HCT116 (cell line): Measurements from ENCODE around the gene CA14. TPM values are rescaled to one million over a fixed set of nuclear protein-coding genes. Genes with fewer than 3 reads are reported as not detected.
"Not testable (repeated sequence)": the region's sequence is repeated elsewhere in the genome, so short reads cannot be mapped to it uniquely, and the experiment has no call there.

ENCODE experiments used
- ATAC-seq: fragments of 200-7000 bp; cut with Tn5 transposase; 2 replicates; pipeline ENCODE4 v1.9.1; 2020; ENCODE audit warnings: mild to moderate bottlenecking, moderate library complexity
- Bru-seq: library from RNA; stranded (reverse); fragments of 400-500 nt; gene quantifications from one replicate; lab custom pipeline; 2021; lab: Mats Ljungman, UMichigan
- BruChase-seq, 2 experiments: library from RNA; stranded (reverse); fragments of 400-500 nt; gene quantifications; one replicate each; lab custom pipeline; 2021; lab: Mats Ljungman, UMichigan
- BruUV-seq: library from RNA; stranded (reverse); fragments of 400-500 nt; replicated peaks from 2 replicates; lab custom pipeline; 2021; lab: Mats Ljungman, UMichigan
- CTCF ChIA-PET: fragments of 300-600 bp; sonication (Branson Sonifier 250); formaldehyde crosslinking; loops from one replicate; lab custom pipeline; 2021; ENCODE audit warnings: antibody characterized with exemption; lab: Charles Lee
- POLR2A ChIA-PET: fragments of 300-600, 350-600 bp; sonication (Branson Sonifier 250); formaldehyde crosslinking; loops from one replicate; lab custom pipeline; 2021; ENCODE audit warnings: antibody characterized with exemption; lab: Charles Lee
- RAD21 ChIA-PET, 2 experiments: fragments of 300-600 bp; sonication (Branson Sonifier 250); formaldehyde crosslinking; loops; one replicate each; lab custom pipeline; 2023; ENCODE audit warnings: low total read pairs in 2 of 2; ENCODE audit not compliant: uncharacterized antibody in 2 of 2, unreplicated experiment in 2 of 2, low non-redundant PET in 1 of 2; lab: Charles Lee
- DNase-seq: peaks from one replicate; pipeline ENCODE4 v3.0.0-alpha.2; 2010; ENCODE audit warnings: low read depth, low spot score
- H2AFZ ChIP-seq: fragments of 200-600 bp; shearing (Covaris generic), sonication (generic); 2 replicates; pipeline ENCODE4 v1.6.1; 2017; ENCODE audit warnings: low read depth, mixed run types, mixed read lengths, antibody characterized with exemption, low read length; ENCODE audit not compliant: poor library complexity, severe bottlenecking
- H3K27ac ChIP-seq: 2 replicates; pipeline ENCODE4 v1.5.1; 2012; ENCODE audit warnings: low read depth, low read length
- H3K27me3 ChIP-seq: fragments of 200-600 bp; sonication (generic); 2 replicates; pipeline ENCODE4 v1.6.1; 2016; ENCODE audit warnings: mixed run types, low read length, mixed read lengths; ENCODE audit not compliant: insufficient read depth
- H3K36me3 ChIP-seq, 2 experiments: fragments of 200-500 bp in 1 of 2; fragments of 200-600 bp in 1 of 2; sonication (Bioruptor generic) in 1 of 2; sonication (generic) in 1 of 2; 2 replicates each; pipeline versions ENCODE4 v1.5.1 to v1.6.1; 2014 to 2016; ENCODE audit warnings: low read length in 2 of 2, inconsistent platforms in 1 of 2, mixed read lengths in 1 of 2, mixed run types in 1 of 2; ENCODE audit not compliant: insufficient read depth in 2 of 2, control insufficient read depth in 1 of 2
- H3K4me1 ChIP-seq, 2 experiments: fragments of 200-600 bp in 1 of 2; sonication (generic) in 1 of 2; 2 replicates each; pipeline versions ENCODE4 v1.5.1 to v1.6.1; 2012 to 2017; ENCODE audit warnings: low read length in 2 of 2, inconsistent platforms in 1 of 2, mild to moderate bottlenecking in 1 of 2, mixed read lengths in 1 of 2, mixed run types in 1 of 2, moderate library complexity in 1 of 2; ENCODE audit not compliant: insufficient read depth in 2 of 2, control insufficient read depth in 1 of 2
- H3K4me2 ChIP-seq: fragments of 200-600 bp; sonication (generic); 2 replicates; pipeline ENCODE4 v1.6.1; 2017; ENCODE audit warnings: mixed run types, low read length, mixed read lengths
- H3K4me3 ChIP-seq, 2 experiments: fragments of 200-600 bp in 1 of 2; sonication (generic) in 1 of 2; replicated peaks in 1 of 2; 2 replicates each; pipeline ENCODE4 v1.5.1; 2011 to 2016; ENCODE audit warnings: low read length in 2 of 2, control low read depth in 1 of 2, low read depth in 1 of 2, mild to moderate bottlenecking in 1 of 2, mixed read lengths in 1 of 2, mixed run types in 1 of 2
- H3K79me2 ChIP-seq: fragments of 200-600 bp; sonication (generic); 2 replicates; pipeline ENCODE4 v1.6.1; 2017; ENCODE audit warnings: mild to moderate bottlenecking, mixed run types, low read length, moderate library complexity, mixed read lengths; ENCODE audit not compliant: insufficient read depth
- H3K9ac ChIP-seq: fragments of 200-600 bp; sonication (generic); 2 replicates; pipeline ENCODE4 v1.6.1; 2016; ENCODE audit warnings: low read length, mixed read lengths
- H3K9me2 ChIP-seq: fragments of 200-600 bp; sonication (generic), shearing (Covaris generic); 2 replicates; pipeline ENCODE4 v1.6.1; 2017; ENCODE audit warnings: mixed run types, mild to moderate bottlenecking, moderate library complexity; ENCODE audit not compliant: insufficient read depth
- H3K9me3 ChIP-seq, 2 experiments: fragments of 200-500 bp in 1 of 2; fragments of 200-600 bp in 1 of 2; sonication (Bioruptor generic) in 1 of 2; sonication (generic) in 1 of 2; 2 replicates each; pipeline ENCODE4 v1.6.1; 2014 to 2017; ENCODE audit warnings: low read length in 2 of 2, mixed read lengths in 2 of 2, inconsistent platforms in 1 of 2, low read depth in 1 of 2, mild to moderate bottlenecking in 1 of 2, mixed run types in 1 of 2, moderate library complexity in 1 of 2; ENCODE audit not compliant: control insufficient read depth in 1 of 2, insufficient read depth in 1 of 2
- H4K20me1 ChIP-seq: fragments of 200-600 bp; sonication (generic), shearing (Covaris generic); 2 replicates; pipeline ENCODE4 v1.6.1; 2017; ENCODE audit warnings: mixed run types, mild to moderate bottlenecking, moderate library complexity; ENCODE audit not compliant: insufficient read depth
- CBX3 ChIP-seq: IDR thresholded peaks from 2 replicates; pipeline ENCODE4 v1.6.1; 2012; ENCODE audit warnings: low read depth
- CEBPB ChIP-seq: IDR thresholded peaks from 2 replicates; pipeline ENCODE4 v1.6.1; 2012; ENCODE audit warnings: low read depth
- EZH2 ChIP-seq: fragments of 200-600 bp; sonication (generic); IDR thresholded peaks from 2 replicates; pipeline ENCODE4 v1.6.1; 2017; ENCODE audit warnings: antibody characterized with exemption, mixed run types
- EZH2phosphoT487 ChIP-seq: fragments of 200-600 bp; IDR thresholded peaks from 2 replicates; pipeline ENCODE4 v1.6.1; 2018; ENCODE audit warnings: antibody characterized with exemption, borderline replicate concordance
- POLR2AphosphoS5 ChIP-seq: IDR thresholded peaks from 2 replicates; pipeline ENCODE4 v1.6.1; 2011; ENCODE audit warnings: mild to moderate bottlenecking, low read depth, low read length, moderate library complexity
- RAD21 ChIP-seq: IDR thresholded peaks from 2 replicates; pipeline ENCODE4 v1.6.1; 2012; ENCODE audit warnings: low read depth, mild to moderate bottlenecking
- SIN3A ChIP-seq: IDR thresholded peaks from 2 replicates; pipeline ENCODE4 v1.6.1; 2012; ENCODE audit warnings: low read depth
- SRF ChIP-seq: IDR thresholded peaks from 2 replicates; pipeline ENCODE4 v1.6.1; 2012; ENCODE audit warnings: low read depth
- intact Hi-C: fragments of 100-400 bp; cut with micrococcal nuclease; formaldehyde crosslinking; loops from 2 replicates; pipeline ENCODE4 v1.10.0; 2022
- long read RNA-seq: library from polyadenylated mRNA; unstranded; transcript quantifications from one replicate; pipeline ENCODE4 v2.0.0, GENCODE V29; 2021; ENCODE audit not compliant: unreplicated experiment
- polyA plus RNA-seq: library from polyadenylated mRNA; unstranded; fragments of >200 nt; gene quantifications from 2 replicates; pipeline ENCODE4 v1.2.1, GENCODE V29; 2012; ENCODE audit warnings: missing spikeins
- total RNA-seq: library from RNA; stranded (reverse); gene quantifications from one replicate; pipeline ENCODE4 v1.2.1, GENCODE V29; 2021; ENCODE audit not compliant: unreplicated experiment
- TF ChIP-seq, protein P1 (sequence below): IDR thresholded peaks from 2 replicates; pipeline ENCODE4 v1.6.1; 2012; ENCODE audit warnings: low read depth
- TF ChIP-seq, protein P2 (sequence below): IDR thresholded peaks from 2 replicates; pipeline ENCODE4 v1.6.1; 2012
- TF ChIP-seq, protein P3 (sequence below), 3 experiments: fragments of 200-600 bp in 1 of 3; sonication (generic) in 1 of 3; IDR thresholded peaks in 2 of 3; conservative IDR thresholded peaks in 1 of 3; 2 replicates each; pipeline ENCODE4 v1.5.1; 2012 to 2017; ENCODE audit warnings: low read depth in 2 of 3, low read length in 2 of 3, antibody characterized with exemption in 1 of 3, borderline replicate concordance in 1 of 3, control low read depth in 1 of 3, mild to moderate bottlenecking in 1 of 3, mixed read lengths in 1 of 3, mixed run types in 1 of 3, moderate library complexity in 1 of 3; ENCODE audit not compliant: insufficient read depth in 1 of 3

The CA14 gene
- total RNA-seq = 0.39 TPM
- polyA plus RNA-seq = 1.5 and 1.6 TPM in 2 replicates
- percentile 12 among the genes with signal in this experiment for Bru-seq, nascent RNA
- BruChase-seq, experiment 1, labeled RNA remaining after a 6-hour chase = percentile 21 among the genes with signal in this experiment
- BruChase-seq, experiment 2, labeled RNA remaining after a 2-hour chase = percentile 12 among the genes with signal in this experiment
- long read RNA-seq = 0 reads

DNA sequence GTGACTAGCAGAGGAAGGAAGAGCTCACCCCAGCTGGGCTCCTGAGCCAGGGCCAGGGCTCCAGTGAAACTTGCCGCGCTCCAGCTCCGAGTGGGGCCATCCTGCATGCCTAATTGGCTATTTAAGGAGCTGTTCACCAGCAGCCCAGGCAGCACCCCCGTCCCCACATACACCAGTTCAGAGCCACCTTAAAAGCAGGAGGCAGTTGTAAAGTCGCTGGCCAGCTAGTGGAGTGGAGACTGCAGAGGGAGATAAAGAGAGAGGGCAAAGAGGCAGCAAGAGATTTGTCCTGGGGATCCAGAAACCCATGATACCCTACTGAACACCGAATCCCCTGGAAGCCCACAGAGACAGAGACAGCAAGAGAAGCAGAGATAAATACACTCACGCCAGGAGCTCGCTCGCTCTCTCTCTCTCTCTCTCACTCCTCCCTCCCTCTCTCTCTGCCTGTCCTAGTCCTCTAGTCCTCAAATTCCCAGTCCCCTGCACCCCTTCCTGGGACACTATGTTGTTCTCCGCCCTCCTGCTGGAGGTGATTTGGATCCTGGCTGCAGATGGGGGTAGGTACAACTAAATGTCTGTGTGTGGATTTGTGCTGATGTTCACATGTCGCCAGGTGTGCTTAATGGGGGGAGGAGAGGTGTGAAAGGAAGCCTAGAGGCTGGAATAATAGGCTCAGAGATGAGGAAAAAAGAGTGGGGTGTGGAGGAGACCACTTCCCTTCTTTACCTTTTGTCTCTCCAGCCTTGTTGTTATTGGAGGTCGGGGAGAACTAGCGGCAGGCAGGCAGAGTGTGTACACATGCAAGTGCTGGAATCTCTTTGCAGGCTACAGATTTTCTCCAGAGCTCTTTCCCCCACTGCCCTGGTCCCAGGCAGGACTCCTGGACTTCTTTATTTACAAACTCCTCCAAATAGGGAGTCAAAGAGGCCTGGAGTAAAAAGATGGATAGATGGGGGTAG, at the start of gene CA14:
Gene CA14 (plus strand): TSS at position 151 of the 962 bp plus-strand sequence. CDS start 355 bp downstream, at position 506.
- no peak within 1 kb of the TSS for H2AFZ ChIP-seq
- H4K20me1 ChIP-seq = no peaks in the 10 kb centered on the region
- ChIA-PET POLR2A (no interaction called here), RAD21 (no interaction called here), CTCF (interaction anchor here (1.0 to 2.3 kb wide), 2 partner anchors 24 to 738 kb away, joined by 3 to 11 read pairs; no protein-coding TSS in a partner anchor)
- H3K9ac ChIP-seq = no peak within 1 kb of the TSS
- no peak within 1 kb of the TSS for H3K4me3 ChIP-seq
- no peak within 1 kb of the TSS for H3K4me2 ChIP-seq
- H3K27me3 ChIP-seq = no peaks in the 10 kb centered on the region
- ATAC-seq (no peak), DNase-seq (no peak)
- H3K4me1 ChIP-seq = peaks cover 27 to 52% of the 10 kb centered on the region in 2 experiments
- intact Hi-C loops = loop anchor here (5.0 to 10.0 kb wide), 5 partner anchors 64 to 739 kb away; partner anchors contain the start of gene PRPF3
- BruUV-seq = no TSS peak
- H3K9me3 ChIP-seq = no peaks in the 10 kb centered on the region
- no peaks in the 10 kb centered on the region for H3K36me3 ChIP-seq
- H3K9me2 ChIP-seq = no peaks in the 10 kb centered on the region
- no peaks in the 10 kb centered on the region for H3K79me2 ChIP-seq
- no peak within 1 kb of the TSS for H3K27ac ChIP-seq
- TF ChIP-seq CBX3 (no peak), EZH2 (no peak), SIN3A (no peak), POLR2AphosphoS5 (no peak), SRF (no peak), EZH2phosphoT487 (no peak), RAD21 (no peak), CEBPB (no peak)
- TF ChIP-seq, protein P1, sequence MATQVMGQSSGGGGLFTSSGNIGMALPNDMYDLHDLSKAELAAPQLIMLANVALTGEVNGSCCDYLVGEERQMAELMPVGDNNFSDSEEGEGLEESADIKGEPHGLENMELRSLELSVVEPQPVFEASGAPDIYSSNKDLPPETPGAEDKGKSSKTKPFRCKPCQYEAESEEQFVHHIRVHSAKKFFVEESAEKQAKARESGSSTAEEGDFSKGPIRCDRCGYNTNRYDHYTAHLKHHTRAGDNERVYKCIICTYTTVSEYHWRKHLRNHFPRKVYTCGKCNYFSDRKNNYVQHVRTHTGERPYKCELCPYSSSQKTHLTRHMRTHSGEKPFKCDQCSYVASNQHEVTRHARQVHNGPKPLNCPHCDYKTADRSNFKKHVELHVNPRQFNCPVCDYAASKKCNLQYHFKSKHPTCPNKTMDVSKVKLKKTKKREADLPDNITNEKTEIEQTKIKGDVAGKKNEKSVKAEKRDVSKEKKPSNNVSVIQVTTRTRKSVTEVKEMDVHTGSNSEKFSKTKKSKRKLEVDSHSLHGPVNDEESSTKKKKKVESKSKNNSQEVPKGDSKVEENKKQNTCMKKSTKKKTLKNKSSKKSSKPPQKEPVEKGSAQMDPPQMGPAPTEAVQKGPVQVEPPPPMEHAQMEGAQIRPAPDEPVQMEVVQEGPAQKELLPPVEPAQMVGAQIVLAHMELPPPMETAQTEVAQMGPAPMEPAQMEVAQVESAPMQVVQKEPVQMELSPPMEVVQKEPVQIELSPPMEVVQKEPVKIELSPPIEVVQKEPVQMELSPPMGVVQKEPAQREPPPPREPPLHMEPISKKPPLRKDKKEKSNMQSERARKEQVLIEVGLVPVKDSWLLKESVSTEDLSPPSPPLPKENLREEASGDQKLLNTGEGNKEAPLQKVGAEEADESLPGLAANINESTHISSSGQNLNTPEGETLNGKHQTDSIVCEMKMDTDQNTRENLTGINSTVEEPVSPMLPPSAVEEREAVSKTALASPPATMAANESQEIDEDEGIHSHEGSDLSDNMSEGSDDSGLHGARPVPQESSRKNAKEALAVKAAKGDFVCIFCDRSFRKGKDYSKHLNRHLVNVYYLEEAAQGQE = no peak
- TF ChIP-seq, protein P2, sequence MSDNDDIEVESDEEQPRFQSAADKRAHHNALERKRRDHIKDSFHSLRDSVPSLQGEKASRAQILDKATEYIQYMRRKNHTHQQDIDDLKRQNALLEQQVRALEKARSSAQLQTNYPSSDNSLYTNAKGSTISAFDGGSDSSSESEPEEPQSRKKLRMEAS = no peak
- TF ChIP-seq, protein P3, sequence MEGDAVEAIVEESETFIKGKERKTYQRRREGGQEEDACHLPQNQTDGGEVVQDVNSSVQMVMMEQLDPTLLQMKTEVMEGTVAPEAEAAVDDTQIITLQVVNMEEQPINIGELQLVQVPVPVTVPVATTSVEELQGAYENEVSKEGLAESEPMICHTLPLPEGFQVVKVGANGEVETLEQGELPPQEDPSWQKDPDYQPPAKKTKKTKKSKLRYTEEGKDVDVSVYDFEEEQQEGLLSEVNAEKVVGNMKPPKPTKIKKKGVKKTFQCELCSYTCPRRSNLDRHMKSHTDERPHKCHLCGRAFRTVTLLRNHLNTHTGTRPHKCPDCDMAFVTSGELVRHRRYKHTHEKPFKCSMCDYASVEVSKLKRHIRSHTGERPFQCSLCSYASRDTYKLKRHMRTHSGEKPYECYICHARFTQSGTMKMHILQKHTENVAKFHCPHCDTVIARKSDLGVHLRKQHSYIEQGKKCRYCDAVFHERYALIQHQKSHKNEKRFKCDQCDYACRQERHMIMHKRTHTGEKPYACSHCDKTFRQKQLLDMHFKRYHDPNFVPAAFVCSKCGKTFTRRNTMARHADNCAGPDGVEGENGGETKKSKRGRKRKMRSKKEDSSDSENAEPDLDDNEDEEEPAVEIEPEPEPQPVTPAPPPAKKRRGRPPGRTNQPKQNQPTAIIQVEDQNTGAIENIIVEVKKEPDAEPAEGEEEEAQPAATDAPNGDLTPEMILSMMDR (IDR thresholded peaks at IDR 0.05 in 2 of 3, conservative IDR thresholded peaks at IDR 0.05 in 1 of 3; ENCODE audit: borderline replicate concordance in 1 of 3, insufficient read depth in 1 of 3, low read depth in 2 of 3, low read length in 2 of 3) = no peak

DNA sequence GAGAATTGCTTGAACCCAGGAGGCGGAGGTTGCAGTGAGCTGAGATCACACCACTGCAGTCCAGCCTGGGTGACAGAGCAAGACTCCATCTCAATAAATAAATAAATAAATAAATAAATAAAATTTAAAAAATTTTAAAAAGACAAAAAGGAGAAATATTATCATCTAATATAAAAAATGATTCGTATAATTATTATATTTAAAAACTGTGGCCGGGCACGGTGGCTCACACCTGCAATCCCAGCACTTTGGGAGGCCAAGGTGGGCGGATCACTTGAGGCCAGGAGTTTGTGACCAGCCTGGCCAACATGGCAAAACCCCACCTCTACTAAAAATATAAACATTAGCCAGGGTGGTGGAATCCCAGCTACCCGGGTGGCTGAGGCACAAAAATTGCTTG, 49.1 kb upstream of the CA14 start:
- H3K27me3 ChIP-seq, CTCF ChIA-PET, H3K4me2 ChIP-seq, DNase-seq, BruUV-seq, H3K36me3 ChIP-seq, H3K9me2 ChIP-seq, H3K79me2 ChIP-seq, ATAC-seq, H2AFZ ChIP-seq, H3K9me3 ChIP-seq, H3K4me3 ChIP-seq, H3K27ac ChIP-seq, H3K9ac ChIP-seq, intact Hi-C loops, H4K20me1 ChIP-seq, H3K4me1 ChIP-seq, POLR2A ChIA-PET, RAD21 ChIA-PET: not testable (repeated sequence)
